Astrocyte (in vitro differentiated cells and primary cell): ENCODE results near the gene PCED1A. TPM values are rescaled to one million over a fixed set of nuclear protein-coding genes. Genes with fewer than 3 reads are reported as not detected.

Experiments used
- DNase-seq: peaks from one replicate; pipeline ENCODE4 v3.0.0-alpha.2; 2010; ENCODE audit warnings: low read depth
- FAIRE-seq: peaks from 2 replicates; lab custom pipeline; 2011; peaks lifted over from hg19 to GRCh38; lab: Jason Lieb, UNC
- H2AFZ ChIP-seq: 2 replicates; pipeline ENCODE4 v1.6.0; 2012; ENCODE audit warnings: low read depth, low read length, inconsistent platforms
- H3K27ac ChIP-seq: 2 replicates; pipeline ENCODE4 v1.5.1; 2011; ENCODE audit warnings: low read depth, low read length, inconsistent platforms
- H3K27me3 ChIP-seq: 2 replicates; pipeline ENCODE4 v1.6.0; 2011; ENCODE audit warnings: low read length, inconsistent platforms; ENCODE audit not compliant: insufficient read depth
- H3K36me3 ChIP-seq: 2 replicates; pipeline ENCODE4 v1.5.1; 2011; ENCODE audit warnings: low read length, inconsistent platforms; ENCODE audit not compliant: insufficient read depth
- H3K4me1 ChIP-seq: 2 replicates; pipeline ENCODE4 v1.5.1; 2011; ENCODE audit warnings: low read length, inconsistent platforms; ENCODE audit not compliant: insufficient read depth
- H3K4me2 ChIP-seq: 2 replicates; pipeline ENCODE4 v1.6.0; 2012; ENCODE audit warnings: low read length, inconsistent platforms
- H3K4me3 ChIP-seq: 2 replicates; pipeline ENCODE4 v1.5.1; 2011; ENCODE audit warnings: low read depth, mild to moderate bottlenecking, low read length, inconsistent platforms; ENCODE audit not compliant: insufficient read depth
- H3K79me2 ChIP-seq: 2 replicates; pipeline ENCODE4 v1.6.0; 2012; ENCODE audit warnings: mild to moderate bottlenecking, low read length, inconsistent platforms; ENCODE audit not compliant: insufficient read depth
- H3K9ac ChIP-seq: 2 replicates; pipeline ENCODE4 v1.6.0; 2012; ENCODE audit warnings: mild to moderate bottlenecking, low read length, inconsistent platforms
- H3K9me3 ChIP-seq: 2 replicates; pipeline ENCODE4 v1.5.1; 2012; ENCODE audit warnings: low read depth, mild to moderate bottlenecking, low read length, inconsistent platforms; ENCODE audit not compliant: insufficient read depth
- H4K20me1 ChIP-seq: 2 replicates; pipeline ENCODE4 v1.6.0; 2012; ENCODE audit warnings: low read length, inconsistent platforms; ENCODE audit not compliant: insufficient read depth
- H3K27ac Mint-ChIP-seq: one replicate; pipeline ENCODE4 v1.8.0; 2021; ENCODE audit warnings: mild to moderate bottlenecking, mixed read lengths; ENCODE audit not compliant: unreplicated experiment
- H3K27me3 Mint-ChIP-seq: one replicate; pipeline ENCODE4 v1.8.0; 2021; ENCODE audit warnings: low read depth, mixed read lengths; ENCODE audit not compliant: unreplicated experiment
- H3K36me3 Mint-ChIP-seq: one replicate; pipeline ENCODE4 v1.8.0; 2021; ENCODE audit warnings: low read depth, mixed read lengths; ENCODE audit not compliant: unreplicated experiment
- H3K4me1 Mint-ChIP-seq: one replicate; pipeline ENCODE4 v1.8.0; 2021; ENCODE audit warnings: low read depth, mixed read lengths; ENCODE audit not compliant: unreplicated experiment
- H3K4me3 Mint-ChIP-seq: one replicate; pipeline ENCODE4 v1.8.0; 2021; ENCODE audit warnings: mild to moderate bottlenecking, moderate library complexity, mixed read lengths; ENCODE audit not compliant: unreplicated experiment
- H3K9me3 Mint-ChIP-seq: one replicate; pipeline ENCODE4 v1.8.0; 2021; ENCODE audit warnings: mild to moderate bottlenecking, mixed read lengths; ENCODE audit not compliant: unreplicated experiment
- CTCF ChIP-seq: IDR thresholded peaks from 2 replicates; pipeline ENCODE4 v1.5.1; 2011; ENCODE audit warnings: low read depth, mild to moderate bottlenecking, inconsistent platforms, low read length, moderate library complexity; ENCODE audit not compliant: insufficient read depth
- EZH2 ChIP-seq: IDR thresholded peaks from 2 replicates; pipeline ENCODE4 v1.6.1; 2012; ENCODE audit warnings: mild to moderate bottlenecking, low read length, inconsistent platforms; ENCODE audit not compliant: insufficient read depth
- total RNA-seq: library from RNA; stranded (reverse); gene quantifications from 2 replicates; pipeline ENCODE4 v1.2.1, GENCODE V29; 2021

PCED1A gene
- total RNA-seq, 1 donor from 2014 or later = 17.2 TPM

DNA sequence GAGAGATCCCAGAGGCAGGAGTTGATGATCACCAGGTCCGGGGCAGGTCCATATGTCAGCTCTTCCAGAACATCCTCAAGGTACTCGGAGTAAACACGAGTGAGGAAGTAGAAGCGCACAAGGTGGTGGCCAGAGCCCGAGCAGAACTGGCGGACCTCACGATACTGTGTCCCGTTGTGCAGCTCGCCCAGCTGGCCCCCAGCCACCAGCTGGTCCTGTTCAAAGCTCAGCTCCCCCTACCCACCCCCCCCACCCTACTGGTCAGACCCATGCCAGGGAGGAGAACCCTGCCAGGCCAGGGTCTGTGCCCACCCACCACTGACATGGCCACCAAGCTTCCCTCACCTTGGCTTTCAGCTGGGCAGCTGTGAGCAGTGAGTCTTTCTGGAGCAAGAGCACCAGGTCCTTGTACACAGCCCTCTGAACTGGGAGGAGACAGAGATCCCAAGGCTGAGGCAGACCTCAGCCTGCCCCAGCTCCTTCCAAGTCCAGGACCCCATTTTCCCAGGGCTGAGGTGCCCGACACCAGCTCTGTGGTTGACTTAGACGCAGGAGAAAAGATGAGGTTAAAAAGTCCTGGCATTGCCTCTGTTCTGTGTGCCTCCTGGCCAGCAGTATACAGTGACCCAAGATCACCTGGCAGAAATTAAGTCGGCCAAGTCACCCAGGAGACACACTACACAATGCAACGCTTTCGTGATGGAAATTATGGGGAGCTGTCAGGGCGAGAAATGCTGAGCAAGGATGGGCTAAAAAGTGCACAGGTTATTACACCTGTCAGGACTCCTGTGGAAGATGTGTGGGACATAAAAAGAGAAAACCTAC lies 1.4 kb downstream of the PCED1A start:
- Histone ChIP-seq H3K4me1 (peaks cover 9% of the 10 kb centered on the region), H3K79me2 (peaks cover 15% of the 10 kb centered on the region), H3K27me3 (no peaks in the 10 kb centered on the region), H3K9ac (no peak overlapping the region), H3K36me3 (peaks cover 2% of the 10 kb centered on the region), H4K20me1 (no peaks in the 10 kb centered on the region), H3K9me3 (no peaks in the 10 kb centered on the region), H3K4me2 (peak overlapping the region; percentile 85), H2AFZ (no peak overlapping the region), H3K4me3 (no peak overlapping the region), H3K27ac (no peak overlapping the region)
- DNase-seq = no peak
- Mint-ChIP-seq H3K27me3 (no peaks in the 10 kb centered on the region), H3K4me3 (peak overlapping the region; percentile 77), H3K36me3 (peaks cover 35% of the 10 kb centered on the region), H3K4me1 (peaks cover 3% of the 10 kb centered on the region), H3K27ac (peak overlapping the region; percentile 21), H3K9me3 (no peaks in the 10 kb centered on the region)
- no peak for TF ChIP-seq EZH2
- no peak for TF ChIP-seq CTCF
- FAIRE-seq = no peak

DNA sequence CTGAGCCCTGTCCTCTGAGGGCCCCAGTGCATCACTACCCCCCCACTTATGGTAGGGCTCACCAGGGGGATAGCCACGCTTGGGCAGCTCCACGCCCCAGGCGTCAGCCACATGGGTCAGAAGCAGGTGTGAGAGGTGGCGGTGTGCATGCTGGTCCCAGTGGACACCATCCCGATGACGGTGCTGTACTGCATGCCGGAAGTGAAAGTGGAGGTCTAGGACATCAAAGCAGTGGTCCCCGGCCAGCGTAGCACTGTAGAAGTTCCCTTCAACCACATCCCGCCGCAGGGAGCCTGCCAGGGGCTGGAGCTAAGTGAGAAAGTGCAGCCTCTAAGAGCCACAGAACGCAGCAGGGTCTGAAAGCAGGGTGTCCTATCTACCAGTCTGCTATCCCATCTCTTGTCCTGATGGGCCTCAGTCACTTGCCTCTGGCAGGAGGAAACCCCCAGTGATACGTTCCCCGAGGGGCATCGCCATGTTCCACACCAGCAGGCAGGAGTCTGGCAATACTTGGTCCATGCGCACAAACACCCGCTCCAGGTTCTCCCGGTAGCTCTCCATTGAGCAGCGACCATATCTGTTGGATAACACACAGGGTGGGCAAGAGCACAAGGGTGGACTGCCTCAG lies 2.2 kb downstream of the PCED1A start:
- Mint-ChIP-seq H3K9me3 (no peaks in the 10 kb centered on the region), H3K27ac (no peak overlapping the region), H3K4me3 (no peak overlapping the region), H3K36me3 (peaks cover 35% of the 10 kb centered on the region), H3K4me1 (peaks cover 3% of the 10 kb centered on the region), H3K27me3 (no peaks in the 10 kb centered on the region)
- Histone ChIP-seq H2AFZ (no peak overlapping the region), H3K27me3 (no peaks in the 10 kb centered on the region), H4K20me1 (no peaks in the 10 kb centered on the region), H3K4me1 (peaks cover 9% of the 10 kb centered on the region), H3K4me2 (no peak overlapping the region), H3K36me3 (peaks cover 2% of the 10 kb centered on the region), H3K9ac (no peak overlapping the region), H3K79me2 (peaks cover 15% of the 10 kb centered on the region), H3K27ac (no peak overlapping the region), H3K4me3 (no peak overlapping the region), H3K9me3 (no peaks in the 10 kb centered on the region)
- FAIRE-seq (no peak), DNase-seq (no peak)
- TF ChIP-seq EZH2 (no peak), CTCF (no peak)
